KMS-11 (cell line): ENCODE data around the gene PRB2.
"Not testable (repeated sequence)": the region's sequence is repeated elsewhere in the genome, so short reads cannot be mapped to it uniquely, and the experiment has no call there.

Source experiments
- H2AFZ ChIP-seq: fragments of 200-600 bp; sonication (generic); 2 replicates; pipeline ENCODE4 v1.6.1; 2016; ENCODE audit warnings: antibody characterized with exemption, mixed run types, low read depth
- H3K27ac ChIP-seq: fragments of 200-600 bp; sonication (generic); 2 replicates; pipeline ENCODE4 v1.6.1; 2016; ENCODE audit warnings: mild to moderate bottlenecking, mixed run types
- H3K27me3 ChIP-seq: fragments of 200-600 bp; sonication (generic); 2 replicates; pipeline ENCODE4 v1.6.1; 2017; ENCODE audit warnings: mild to moderate bottlenecking, low read depth, mixed run types, moderate library complexity; ENCODE audit not compliant: insufficient read depth
- H3K36me3 ChIP-seq: fragments of 200-600 bp; sonication (generic); 2 replicates; pipeline ENCODE4 v1.6.1; 2017; ENCODE audit warnings: mild to moderate bottlenecking, mixed run types; ENCODE audit not compliant: insufficient read depth
- H3K4me1 ChIP-seq: fragments of 200-600 bp; sonication (generic); 2 replicates; pipeline ENCODE4 v1.6.1; 2016; ENCODE audit warnings: mild to moderate bottlenecking, low read depth, mixed run types; ENCODE audit not compliant: poor library complexity, severe bottlenecking
- H3K4me2 ChIP-seq: fragments of 200-600 bp; sonication (generic); 2 replicates; pipeline ENCODE4 v1.7.0; 2016; ENCODE audit warnings: mild to moderate bottlenecking, mixed run types
- H3K4me3 ChIP-seq: fragments of 200-600 bp; sonication (generic); IDR thresholded peaks from 2 replicates; pipeline ENCODE4 v1.6.1; 2017; ENCODE audit warnings: low read depth, low read length, mixed read lengths; ENCODE audit not compliant: insufficient read depth
- H3K79me2 ChIP-seq: fragments of 200-600 bp; sonication (generic); 2 replicates; pipeline ENCODE4 v1.6.1; 2016; ENCODE audit warnings: low read depth, mixed run types; ENCODE audit not compliant: insufficient read depth
- H3K9ac ChIP-seq: fragments of 200-600 bp; sonication (generic); 2 replicates; pipeline ENCODE4 v1.6.1; 2016; ENCODE audit warnings: mild to moderate bottlenecking, mixed run types
- H4K20me1 ChIP-seq: fragments of 200-600 bp; sonication (generic); 2 replicates; pipeline ENCODE4 v1.6.1; 2016; ENCODE audit warnings: mild to moderate bottlenecking, mixed run types; ENCODE audit not compliant: insufficient read depth
- TF ChIP-seq, protein P1 (sequence below): fragments of 200-600 bp; sonication (generic); conservative IDR thresholded peaks from 2 replicates; pipeline ENCODE4 v1.6.1; 2017; ENCODE audit warnings: low read depth, mild to moderate bottlenecking, antibody characterized with exemption, low read length, moderate library complexity, mixed read lengths

The PRB2 gene

DNA sequence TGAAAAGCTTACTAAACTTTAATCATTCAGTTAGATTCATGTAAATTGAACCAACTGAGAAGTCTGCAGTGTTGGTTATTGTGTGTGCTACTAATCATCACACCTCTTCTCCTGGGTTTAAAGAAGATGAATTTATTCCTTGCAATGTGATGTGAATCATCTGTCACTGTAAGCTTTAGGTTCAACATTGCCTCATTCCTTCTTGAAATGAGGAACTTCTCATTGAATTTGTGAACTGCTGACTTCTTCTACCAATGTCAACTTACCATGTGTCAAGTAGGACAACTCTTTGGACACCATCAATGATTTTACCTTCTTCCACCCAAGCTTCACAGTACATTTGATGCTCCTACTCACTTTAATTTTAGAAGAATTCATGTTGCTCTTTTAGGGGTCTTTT is 17.4 kb upstream of the PRB2 start:
- no peak overlapping the region for H3K9ac ChIP-seq

DNA sequence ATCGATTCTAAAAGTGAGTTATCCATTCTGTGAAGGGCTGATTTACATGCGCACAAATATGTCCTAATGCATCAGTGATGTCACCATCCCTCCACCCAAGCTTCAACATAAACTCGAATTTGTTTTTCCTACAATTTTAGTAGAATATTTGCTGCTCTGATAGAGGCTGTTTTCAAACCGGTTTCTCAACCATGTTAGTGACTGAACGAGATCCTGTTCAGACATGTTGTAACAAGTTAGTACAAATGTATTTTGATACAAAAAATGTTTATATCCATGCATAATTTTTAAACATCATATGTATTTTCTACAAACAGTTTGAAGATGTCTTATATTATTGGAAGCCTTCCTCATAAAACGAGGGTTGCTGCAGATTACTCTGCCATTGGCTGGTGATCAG is 12.7 kb upstream of the PRB2 start:
- no peak overlapping the region for H3K27ac ChIP-seq
- no peaks in the 10 kb centered on the region for H3K79me2 ChIP-seq
- no peaks in the 10 kb centered on the region for H3K36me3 ChIP-seq
- no peak overlapping the region for H3K4me2 ChIP-seq
- H3K27me3 ChIP-seq, result no peaks in the 10 kb centered on the region
- no peak overlapping the region for H2AFZ ChIP-seq
- H4K20me1 ChIP-seq, result no peaks in the 10 kb centered on the region
- H3K4me3 ChIP-seq, result no peak overlapping the region
- H3K4me1 ChIP-seq, result no peaks in the 10 kb centered on the region
- H3K9ac ChIP-seq, result no peak overlapping the region
- TF ChIP-seq, protein P1, sequence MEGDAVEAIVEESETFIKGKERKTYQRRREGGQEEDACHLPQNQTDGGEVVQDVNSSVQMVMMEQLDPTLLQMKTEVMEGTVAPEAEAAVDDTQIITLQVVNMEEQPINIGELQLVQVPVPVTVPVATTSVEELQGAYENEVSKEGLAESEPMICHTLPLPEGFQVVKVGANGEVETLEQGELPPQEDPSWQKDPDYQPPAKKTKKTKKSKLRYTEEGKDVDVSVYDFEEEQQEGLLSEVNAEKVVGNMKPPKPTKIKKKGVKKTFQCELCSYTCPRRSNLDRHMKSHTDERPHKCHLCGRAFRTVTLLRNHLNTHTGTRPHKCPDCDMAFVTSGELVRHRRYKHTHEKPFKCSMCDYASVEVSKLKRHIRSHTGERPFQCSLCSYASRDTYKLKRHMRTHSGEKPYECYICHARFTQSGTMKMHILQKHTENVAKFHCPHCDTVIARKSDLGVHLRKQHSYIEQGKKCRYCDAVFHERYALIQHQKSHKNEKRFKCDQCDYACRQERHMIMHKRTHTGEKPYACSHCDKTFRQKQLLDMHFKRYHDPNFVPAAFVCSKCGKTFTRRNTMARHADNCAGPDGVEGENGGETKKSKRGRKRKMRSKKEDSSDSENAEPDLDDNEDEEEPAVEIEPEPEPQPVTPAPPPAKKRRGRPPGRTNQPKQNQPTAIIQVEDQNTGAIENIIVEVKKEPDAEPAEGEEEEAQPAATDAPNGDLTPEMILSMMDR, result no peak

More for the DNA sequence above, 17.4 kb upstream of the PRB2 start:
- Histone ChIP-seq H3K27ac (no peak overlapping the region), H3K36me3 (no peaks in the 10 kb centered on the region), H3K4me1 (no peaks in the 10 kb centered on the region), H4K20me1 (no peaks in the 10 kb centered on the region), H2AFZ (no peak overlapping the region), H3K27me3 (no peaks in the 10 kb centered on the region), H3K79me2 (no peaks in the 10 kb centered on the region), H3K4me2 (no peak overlapping the region), H3K4me3 (no peak overlapping the region)
- TF ChIP-seq, protein P1, result no peak

DNA sequence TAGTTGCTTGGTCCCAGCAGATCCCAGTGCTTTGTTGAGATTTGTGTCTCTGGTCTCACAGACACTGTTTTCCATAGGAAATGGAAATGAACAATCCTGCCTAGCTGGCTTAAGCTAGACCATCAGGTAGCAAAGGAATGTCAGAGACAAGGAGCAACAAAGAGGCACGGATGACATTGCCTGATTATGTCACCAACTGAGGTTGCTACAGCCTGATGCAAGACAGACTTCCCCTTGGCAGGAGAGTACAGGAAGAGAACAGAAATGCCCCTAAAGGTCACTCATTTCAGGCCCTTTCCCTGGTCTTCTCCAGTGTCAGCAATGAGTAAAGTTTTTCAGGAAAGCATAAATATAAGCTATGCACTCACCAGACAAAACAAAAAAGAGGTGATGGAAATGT is 2.0 kb upstream of the PRB2 start:
- no peaks in the 10 kb centered on the region for H3K79me2 ChIP-seq
- H3K36me3 ChIP-seq, result no peaks in the 10 kb centered on the region

DNA sequence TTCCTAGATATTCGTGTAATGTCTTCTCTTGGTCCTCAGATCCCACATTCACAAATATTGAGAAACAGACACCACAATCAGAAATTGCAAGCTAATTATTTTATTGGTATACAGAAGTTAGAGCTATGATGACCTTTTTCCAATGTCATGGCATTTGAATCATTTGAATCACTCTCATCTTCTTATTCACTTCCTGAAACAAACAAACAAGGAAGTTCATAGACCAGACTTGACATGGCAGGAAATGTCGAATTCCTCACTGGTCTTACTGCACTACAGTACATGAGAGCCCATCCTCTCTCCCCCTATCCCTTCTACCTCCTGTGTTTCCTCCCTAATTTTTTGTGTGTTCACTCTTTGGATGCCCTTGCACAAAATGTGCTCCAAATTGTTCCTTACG is 3.9 kb downstream of the PRB2 start:
- H3K9ac ChIP-seq, result not testable (repeated sequence)

More for the DNA sequence above, 2.0 kb upstream of the PRB2 start:
- TF ChIP-seq, protein P1, result no peak
- Histone ChIP-seq H3K4me1 (no peaks in the 10 kb centered on the region), H3K9ac (no peak overlapping the region), H3K4me3 (no peak overlapping the region), H3K4me2 (no peak overlapping the region), H2AFZ (no peak overlapping the region), H3K27me3 (no peaks in the 10 kb centered on the region), H3K27ac (no peak overlapping the region), H4K20me1 (no peaks in the 10 kb centered on the region)

DNA sequence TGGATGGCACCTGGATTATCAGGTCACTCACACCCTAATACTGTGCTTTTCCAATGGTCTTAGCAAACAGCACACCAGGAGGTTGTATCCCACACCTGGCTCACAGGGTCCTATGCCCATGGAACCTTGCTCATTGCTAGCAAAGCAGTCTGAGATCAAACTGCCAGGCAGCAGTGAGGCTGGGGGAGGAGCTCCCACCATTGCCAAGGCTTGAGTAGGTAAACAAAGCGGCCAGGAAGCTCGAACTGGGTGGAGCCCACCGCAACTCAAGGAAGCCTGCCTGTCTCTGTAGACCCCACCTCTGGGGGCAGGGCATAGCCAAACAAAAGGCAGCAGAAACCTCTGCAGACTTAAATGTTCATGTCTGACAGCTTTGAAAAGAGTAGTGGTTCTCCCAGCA is 17.9 kb downstream of the PRB2 start:
- H3K9ac ChIP-seq, H3K36me3 ChIP-seq, H2AFZ ChIP-seq, H3K79me2 ChIP-seq, H3K4me2 ChIP-seq, H3K27me3 ChIP-seq, H3K27ac ChIP-seq, H4K20me1 ChIP-seq, H3K4me1 ChIP-seq, H3K4me3 ChIP-seq: not testable (repeated sequence)

More for the DNA sequence above, 3.9 kb downstream of the PRB2 start:
- not testable (repeated sequence) for H3K79me2 ChIP-seq, H3K27me3 ChIP-seq, H3K4me2 ChIP-seq, H2AFZ ChIP-seq, H3K36me3 ChIP-seq, H3K4me3 ChIP-seq, H4K20me1 ChIP-seq, H3K27ac ChIP-seq, H3K4me1 ChIP-seq
